GM19238 (cell line): ENCODE results near the gene ITGB3.

Source experiments
- DNase-seq: peaks from one replicate; pipeline ENCODE4 v3.0.0; 2011; ENCODE audit warnings: low spot score; ENCODE audit not compliant: insufficient read length

ITGB3 gene

GRCh38 chr17:47330548-47330947 is 76.9 kb downstream of the ITGB3 start:
- DNase-seq = no peak

GRCh38 chr17:47332287-47332686 is 78.7 kb downstream of the ITGB3 start:
- DNase-seq = no peak

GRCh38 chr17:47335101-47335936 is 81.7 kb downstream of the ITGB3 start:
- DNase-seq = no peak

GRCh38 chr17:47338026-47338425 is 84.4 kb downstream of the ITGB3 start:
- DNase-seq = no peak

GRCh38 chr17:47352848-47353247 is 99.2 kb downstream of the ITGB3 start:
- no peak for DNase-seq

- no peak for DNase-seq
These were observed 105.0 kb downstream of the ITGB3 start for GRCh38 chr17:47358652-47359051.
